Measurements from ENCODE around the gene RBM33.

RBM33 gene

DNA sequence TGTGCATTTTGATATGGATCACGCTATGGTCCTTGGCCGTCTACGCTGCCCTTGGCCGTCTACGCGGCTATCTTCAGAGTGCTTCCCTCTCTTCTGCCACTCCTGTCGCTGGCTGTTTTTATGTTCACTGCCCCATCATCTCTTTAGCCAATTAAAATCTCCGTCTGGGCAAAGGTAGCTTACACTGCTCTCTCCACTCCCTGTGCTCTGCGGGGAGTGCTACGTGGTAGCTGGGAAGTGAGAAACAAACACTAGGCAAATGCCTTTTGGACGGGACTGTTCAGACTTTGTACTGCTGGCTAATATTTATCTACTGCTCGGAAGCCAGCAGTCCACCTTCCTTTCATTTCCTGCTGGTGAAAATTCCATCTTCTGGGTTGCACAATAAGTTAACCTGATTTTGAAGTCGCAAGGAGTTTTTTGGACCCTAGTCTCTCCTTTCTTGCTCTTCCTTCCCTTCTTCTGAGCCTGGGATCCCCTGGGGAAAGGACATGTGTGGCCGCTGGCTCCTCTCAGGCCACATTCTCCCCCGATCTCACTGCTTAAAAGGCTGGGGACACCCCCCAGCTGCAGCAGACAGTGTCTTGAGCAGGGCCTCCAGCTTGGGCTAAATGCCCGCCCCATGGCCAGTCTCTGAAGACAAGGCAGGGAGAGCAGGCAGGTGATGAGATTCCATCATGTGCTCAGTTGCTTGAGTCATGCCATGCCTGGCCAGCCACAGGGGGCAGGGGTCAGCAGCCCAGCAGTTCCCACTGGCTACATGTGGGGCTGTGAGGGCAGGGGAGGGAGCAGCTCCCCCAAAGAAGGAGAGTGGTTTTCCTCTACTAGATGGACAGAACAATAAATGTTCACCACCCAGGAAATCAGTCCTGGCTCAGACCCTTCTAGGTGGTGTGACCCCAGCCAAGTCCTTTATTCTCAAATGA lies 25.5 kb upstream of the RBM33 start:
- Histone ChIP-seq H3K27me3 (replicated peaks; ENCODE audit: insufficient read depth, low read length) (no peaks in the 10 kb centered on the region), H3K36me3 (replicated peaks; ENCODE audit: insufficient read depth, low read length) (no peaks in the 10 kb centered on the region), H3K4me3 (ENCODE audit: low read length) (no peak overlapping the region), H3K9me2 (replicated peaks; ENCODE audit: insufficient read depth, low read length) (no peaks in the 10 kb centered on the region), H3K4me2 (ENCODE audit: low read depth, low read length) (no peak overlapping the region), H3K79me2 (ENCODE audit: low read length) (no peaks in the 10 kb centered on the region), H3K9ac (ENCODE audit: low read length) (no peak overlapping the region), H3K27ac (ENCODE audit: low read length) (no peak overlapping the region), H3F3A (ENCODE audit: insufficient read depth, low read length) (no peaks in the 10 kb centered on the region), H4K20me1 (ENCODE audit: insufficient read depth, low read length) (no peaks in the 10 kb centered on the region), H3K9me3 (replicated peaks; ENCODE audit: insufficient read depth, low read length) (no peaks in the 10 kb centered on the region), H3K4me1 (ENCODE audit: low read length) (no peaks in the 10 kb centered on the region), H2AFZ (ENCODE audit: low read length) (no peak overlapping the region)
- no peak for DNase-seq
- TF ChIP-seq, protein P1, sequence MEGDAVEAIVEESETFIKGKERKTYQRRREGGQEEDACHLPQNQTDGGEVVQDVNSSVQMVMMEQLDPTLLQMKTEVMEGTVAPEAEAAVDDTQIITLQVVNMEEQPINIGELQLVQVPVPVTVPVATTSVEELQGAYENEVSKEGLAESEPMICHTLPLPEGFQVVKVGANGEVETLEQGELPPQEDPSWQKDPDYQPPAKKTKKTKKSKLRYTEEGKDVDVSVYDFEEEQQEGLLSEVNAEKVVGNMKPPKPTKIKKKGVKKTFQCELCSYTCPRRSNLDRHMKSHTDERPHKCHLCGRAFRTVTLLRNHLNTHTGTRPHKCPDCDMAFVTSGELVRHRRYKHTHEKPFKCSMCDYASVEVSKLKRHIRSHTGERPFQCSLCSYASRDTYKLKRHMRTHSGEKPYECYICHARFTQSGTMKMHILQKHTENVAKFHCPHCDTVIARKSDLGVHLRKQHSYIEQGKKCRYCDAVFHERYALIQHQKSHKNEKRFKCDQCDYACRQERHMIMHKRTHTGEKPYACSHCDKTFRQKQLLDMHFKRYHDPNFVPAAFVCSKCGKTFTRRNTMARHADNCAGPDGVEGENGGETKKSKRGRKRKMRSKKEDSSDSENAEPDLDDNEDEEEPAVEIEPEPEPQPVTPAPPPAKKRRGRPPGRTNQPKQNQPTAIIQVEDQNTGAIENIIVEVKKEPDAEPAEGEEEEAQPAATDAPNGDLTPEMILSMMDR (IDR thresholded peaks at IDR 0.05; ENCODE audit: low read length) = no peak
- TF ChIP-seq EZH2phosphoT487 (IDR thresholded peaks at IDR 0.05; ENCODE audit: low read length) (no peak), EZH2 (optimal IDR thresholded peaks at IDR 0.05; ENCODE audit: low read depth, low read length) (no peak)

DNA sequence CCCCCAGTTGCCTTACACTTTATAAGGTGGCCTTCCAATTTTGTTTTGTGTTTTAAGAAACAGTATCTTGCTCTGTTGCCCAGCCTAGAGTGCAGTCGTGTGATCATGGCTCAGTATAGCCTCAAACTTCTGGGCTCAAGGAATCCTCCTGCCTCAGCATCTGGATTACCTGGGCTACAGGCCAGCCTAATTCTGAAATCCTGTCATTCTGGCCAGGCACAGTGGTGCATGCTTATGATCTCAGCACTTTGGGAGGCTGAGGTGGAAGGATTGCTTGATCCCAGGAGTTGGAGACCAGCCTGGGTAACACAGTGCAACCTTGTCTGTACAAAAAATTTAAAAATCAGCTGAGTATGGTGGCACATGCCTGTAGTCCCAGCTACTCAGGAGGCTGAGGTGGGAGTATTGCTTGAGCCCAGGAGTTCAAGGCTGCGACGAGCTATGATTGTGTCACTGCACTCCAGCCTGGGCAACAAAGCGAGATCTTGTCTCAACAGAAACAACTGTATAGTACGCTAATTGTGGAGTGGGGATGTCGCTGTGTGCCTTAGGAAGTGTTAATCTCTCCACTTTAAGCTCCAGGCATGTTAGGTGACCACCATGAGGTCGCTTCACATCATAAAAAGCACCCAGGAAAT lies 24.7 kb upstream of the RBM33 start:
- H3K4me2 ChIP-seq (ENCODE audit: low read depth, low read length) = no peak overlapping the region
- H3K4me3 ChIP-seq (ENCODE audit: low read length) = no peak overlapping the region
- no peak overlapping the region for H3K27ac ChIP-seq (ENCODE audit: low read length)
- H3K4me1 ChIP-seq (ENCODE audit: low read length) = no peaks in the 10 kb centered on the region
- H3K9me3 ChIP-seq (replicated peaks; ENCODE audit: insufficient read depth, low read length) = no peaks in the 10 kb centered on the region
- H3K36me3 ChIP-seq (replicated peaks; ENCODE audit: insufficient read depth, low read length) = no peaks in the 10 kb centered on the region
- H3K27me3 ChIP-seq (replicated peaks; ENCODE audit: insufficient read depth, low read length) = no peaks in the 10 kb centered on the region
- H3F3A ChIP-seq (ENCODE audit: insufficient read depth, low read length) = no peaks in the 10 kb centered on the region
- H2AFZ ChIP-seq (ENCODE audit: low read length) = no peak overlapping the region
- no peaks in the 10 kb centered on the region for H3K9me2 ChIP-seq (replicated peaks; ENCODE audit: insufficient read depth, low read length)
- no peak for TF ChIP-seq EZH2phosphoT487 (IDR thresholded peaks at IDR 0.05; ENCODE audit: low read length)
- no peak for TF ChIP-seq EZH2 (optimal IDR thresholded peaks at IDR 0.05; ENCODE audit: low read depth, low read length)
- TF ChIP-seq, protein P1 (IDR thresholded peaks at IDR 0.05; ENCODE audit: low read length) = no peak
- no peak overlapping the region for H3K9ac ChIP-seq (ENCODE audit: low read length)
- H3K79me2 ChIP-seq (ENCODE audit: low read length) = no peaks in the 10 kb centered on the region
- H4K20me1 ChIP-seq (ENCODE audit: insufficient read depth, low read length) = no peaks in the 10 kb centered on the region
- DNase-seq = no peak

- Histone ChIP-seq H3K9me2 (replicated peaks; ENCODE audit: insufficient read depth, low read length) (no peaks in the 10 kb centered on the region), H3K4me3 (ENCODE audit: low read length) (no peak overlapping the region), H3K9me3 (replicated peaks; ENCODE audit: insufficient read depth, low read length) (no peaks in the 10 kb centered on the region), H3K36me3 (replicated peaks; ENCODE audit: insufficient read depth, low read length) (no peaks in the 10 kb centered on the region), H3K79me2 (ENCODE audit: low read length) (no peaks in the 10 kb centered on the region), H4K20me1 (ENCODE audit: insufficient read depth, low read length) (no peaks in the 10 kb centered on the region), H2AFZ (ENCODE audit: low read length) (no peak overlapping the region), H3F3A (ENCODE audit: insufficient read depth, low read length) (no peaks in the 10 kb centered on the region), H3K27me3 (replicated peaks; ENCODE audit: insufficient read depth, low read length) (no peaks in the 10 kb centered on the region), H3K4me2 (ENCODE audit: low read depth, low read length) (no peak overlapping the region), H3K4me1 (ENCODE audit: low read length) (no peaks in the 10 kb centered on the region), H3K27ac (ENCODE audit: low read length) (no peak overlapping the region), H3K9ac (ENCODE audit: low read length) (no peak overlapping the region)
- TF ChIP-seq, protein P1 (IDR thresholded peaks at IDR 0.05; ENCODE audit: low read length) = no peak
- DNase-seq = no peak
These were observed 24.0 kb upstream of the RBM33 start for GRCh38 chr7:155620497-155620896.
